Right lung (tissue), 10 donors: Measurements from ENCODE around the gene ZNF804A. TPM values are rescaled to one million over a fixed set of nuclear protein-coding genes. Genes with fewer than 3 reads are reported as not detected.

ENCODE experiments used
- DNase-seq, 2 donors: peaks; one replicate each; pipeline ENCODE4 v3.0.0-alpha.2; 2013
- long read RNA-seq, 8 donors: transcript quantifications; one replicate each; lab custom pipeline, GENCODE V29; 2026
- polyA plus RNA-seq, 5 donors: library from polyadenylated mRNA; unstranded; fragments of 120-200 nt; gene quantifications; one replicate each; pipeline versions ENCODE4 v1.2.1 to v1.2.3, GENCODE V29; 2013; ENCODE audit warnings: inconsistent platforms in 1 of 5, low replicate concordance in 1 of 5; ENCODE audit not compliant: insufficient read length in 5 of 5, insufficient read depth in 1 of 5

ZNF804A gene
- polyA plus RNA-seq = under 1 TPM in 4 of 5 donors, not detected in 1; 0.05 to 0.07 (median 0.05) TPM
- long read RNA-seq, donor 1 = 0 reads
- long read RNA-seq, donor 2 = 0 reads
- long read RNA-seq, donor 3 = 0 reads
- long read RNA-seq, donor 4 = 0 reads
- long read RNA-seq, donor 5 = 0 reads
- long read RNA-seq, donor 6 = 0 reads
- long read RNA-seq, donor 7 = 0 reads
- long read RNA-seq, donor 8 = 0 reads

- DNase-seq = peak in 1 of 2 donors; percentile 32
Observed at GRCh38 chr2:184598316-184599053, at the start of gene ZNF804A. TSS of gene ZNF804A (plus strand) at chr2:184598529. CDS start at chr2:184598960, 431 bp downstream.

- DNase-seq = no peak
Observed at GRCh38 chr2:184549153-184549552, 49.2 kb upstream of the ZNF804A start.

GRCh38 chr2:184551626-184552025 lies 46.7 kb upstream of the ZNF804A start:
- no peak for DNase-seq

GRCh38 chr2:184554736-184555135 lies 43.6 kb upstream of the ZNF804A start:
- DNase-seq = no peak

GRCh38 chr2:184555352-184555751 lies 43.0 kb upstream of the ZNF804A start:
- no peak for DNase-seq

- DNase-seq = no peak
Observed at GRCh38 chr2:184556639-184557038, 41.7 kb upstream of the ZNF804A start.

- no peak for DNase-seq
Observed at GRCh38 chr2:184558713-184559464, 39.4 kb upstream of the ZNF804A start.

- DNase-seq = no peak
Observed at GRCh38 chr2:184560603-184561002, 37.7 kb upstream of the ZNF804A start.

- no peak for DNase-seq
Observed at GRCh38 chr2:184562532-184562931, 35.8 kb upstream of the ZNF804A start.

- no peak for DNase-seq
Observed at GRCh38 chr2:184564092-184564491, 34.2 kb upstream of the ZNF804A start.

GRCh38 chr2:184566716-184567115 lies 31.6 kb upstream of the ZNF804A start:
- DNase-seq = no peak

- no peak for DNase-seq
Observed at GRCh38 chr2:184577056-184577455, 21.3 kb upstream of the ZNF804A start.

- no peak for DNase-seq
Observed at GRCh38 chr2:184577743-184578142, 20.6 kb upstream of the ZNF804A start.

- DNase-seq = no peak
Observed at GRCh38 chr2:184579226-184579625, 19.1 kb upstream of the ZNF804A start.

GRCh38 chr2:184581391-184581790 lies 16.9 kb upstream of the ZNF804A start:
- no peak for DNase-seq

- no peak for DNase-seq
Observed at GRCh38 chr2:184589261-184589660, 9.1 kb upstream of the ZNF804A start.

- DNase-seq = no peak
Observed at GRCh38 chr2:184596819-184597411, 1.4 kb upstream of the ZNF804A start.

- peak in 1 of 2 donors; percentile 13 for DNase-seq
Observed at GRCh38 chr2:184597571-184597991, 748 bp upstream of the ZNF804A start.

GRCh38 chr2:184598002-184598315 lies 370 bp upstream of the ZNF804A start:
- DNase-seq = peak in 1 of 2 donors; percentile 15

GRCh38 chr2:184599054-184599871 lies 934 bp downstream of the ZNF804A start:
- DNase-seq = no peak

- no peak for DNase-seq
Observed at GRCh38 chr2:184599872-184600222, 1.5 kb downstream of the ZNF804A start.

GRCh38 chr2:184602734-184603133 lies 4.4 kb downstream of the ZNF804A start:
- DNase-seq = no peak
